ENCODE measurements around the gene CASTOR1. TPM values are rescaled to one million over a fixed set of nuclear protein-coding genes. Genes with fewer than 3 reads are reported as not detected.

The CASTOR1 gene
- total and polyA plus RNA-seq, 2 donors (not counting 3 experiments of a cell fraction or from before 2014, with no cell fraction given): 8.1 to 26.8 TPM

GRCh38 chr22:30323246-30323645, 33.9 kb upstream of the CASTOR1 start:
- no peak overlapping the region for H3K9ac ChIP-seq (replicated peaks; ENCODE audit: extremely low read depth, insufficient read depth, low read length)
- H3K4me2 ChIP-seq (ENCODE audit: insufficient read depth, low read length): no peak overlapping the region
- H3K36me3 ChIP-seq (ENCODE audit: control insufficient read depth in 2 of 2, extremely low read depth in 1 of 2, insufficient read depth in 2 of 2, low read length in 2 of 2): no peaks in the 10 kb centered on the region
- POLR2A ChIA-PET: interaction anchor here (1.1 kb wide), 1 partner anchor 32 kb away, joined by 3 read pairs; no protein-coding TSS in a partner anchor
- BruUV-seq (replicated peaks): no TSS peak
- no peak overlapping the region for H2AFZ ChIP-seq (ENCODE audit: low read depth, low read length)
- H3K27ac ChIP-seq (ENCODE audit: insufficient read depth, low read depth, low read length): no peak overlapping the region
- H3K9me3 ChIP-seq (replicated peaks; ENCODE audit: control insufficient read depth, insufficient read depth, low read length): no peaks in the 10 kb centered on the region
- H4K20me1 ChIP-seq (replicated peaks; ENCODE audit: control insufficient read depth, extremely low read depth, insufficient read depth, low read length): no peaks in the 10 kb centered on the region
- no peak for FAIRE-seq
- intact Hi-C loops (cut with micrococcal nuclease): no loop called here
- no peak for DNase-seq (ENCODE audit: low read depth, low spot score)
- H3K27me3 ChIP-seq (ENCODE audit: control insufficient read depth in 2 of 2, insufficient read depth in 2 of 2, low read length in 2 of 2): no peaks in the 10 kb centered on the region
- dilution Hi-C loops (cut with MboI; ENCODE audit: extremely low pct_ligation_motif_present, low sequenced_read_pairs): no loop called here
- no peaks in the 10 kb centered on the region for H3K9me1 ChIP-seq (replicated peaks; ENCODE audit: control insufficient read depth, extremely low read depth, insufficient read depth, low read length)
- H3K79me2 ChIP-seq (ENCODE audit: control insufficient read depth, insufficient read depth, low read length): no peaks in the 10 kb centered on the region
- CTCF ChIA-PET: interaction anchor here (0.9 to 14.7 kb wide), 3 partner anchors 12 to 64 kb away, joined by 4 to 164 read pairs (median 4); partner anchors contain the start of gene CASTOR1
- H3K4me1 ChIP-seq (ENCODE audit: control insufficient read depth, extremely low read depth, insufficient read depth, low read length): peaks cover 13% of the 10 kb centered on the region
- TF ChIP-seq MYC (IDR thresholded peaks at IDR 0.05; ENCODE audit: low read depth, low read length) (no peak), JUN (IDR thresholded peaks at IDR 0.05; ENCODE audit: borderline replicate concordance, insufficient read depth, insufficient read length, low read depth) (no peak), EZH2 (IDR thresholded peaks at IDR 0.05; ENCODE audit: borderline replicate concordance, low read depth, low read length, severe bottlenecking) (no peak), GATA2 (IDR thresholded peaks at IDR 0.05; ENCODE audit: insufficient read depth, insufficient read length, low read depth, low read length) (no peak), POLR2AphosphoS5 (IDR thresholded peaks at IDR 0.05; ENCODE audit: insufficient read depth, low read depth, low read length) (no peak), POLR2A (IDR thresholded peaks at IDR 0.05; ENCODE audit: low read depth, low read length) (no peak), FOS (IDR thresholded peaks at IDR 0.05; ENCODE audit: borderline replicate concordance, insufficient read depth, low read length) (no peak)
- TF ChIP-seq, protein P1, sequence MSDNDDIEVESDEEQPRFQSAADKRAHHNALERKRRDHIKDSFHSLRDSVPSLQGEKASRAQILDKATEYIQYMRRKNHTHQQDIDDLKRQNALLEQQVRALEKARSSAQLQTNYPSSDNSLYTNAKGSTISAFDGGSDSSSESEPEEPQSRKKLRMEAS (IDR thresholded peaks at IDR 0.05; ENCODE audit: insufficient read depth, insufficient read length): no peak
- TF ChIP-seq, protein P2, sequence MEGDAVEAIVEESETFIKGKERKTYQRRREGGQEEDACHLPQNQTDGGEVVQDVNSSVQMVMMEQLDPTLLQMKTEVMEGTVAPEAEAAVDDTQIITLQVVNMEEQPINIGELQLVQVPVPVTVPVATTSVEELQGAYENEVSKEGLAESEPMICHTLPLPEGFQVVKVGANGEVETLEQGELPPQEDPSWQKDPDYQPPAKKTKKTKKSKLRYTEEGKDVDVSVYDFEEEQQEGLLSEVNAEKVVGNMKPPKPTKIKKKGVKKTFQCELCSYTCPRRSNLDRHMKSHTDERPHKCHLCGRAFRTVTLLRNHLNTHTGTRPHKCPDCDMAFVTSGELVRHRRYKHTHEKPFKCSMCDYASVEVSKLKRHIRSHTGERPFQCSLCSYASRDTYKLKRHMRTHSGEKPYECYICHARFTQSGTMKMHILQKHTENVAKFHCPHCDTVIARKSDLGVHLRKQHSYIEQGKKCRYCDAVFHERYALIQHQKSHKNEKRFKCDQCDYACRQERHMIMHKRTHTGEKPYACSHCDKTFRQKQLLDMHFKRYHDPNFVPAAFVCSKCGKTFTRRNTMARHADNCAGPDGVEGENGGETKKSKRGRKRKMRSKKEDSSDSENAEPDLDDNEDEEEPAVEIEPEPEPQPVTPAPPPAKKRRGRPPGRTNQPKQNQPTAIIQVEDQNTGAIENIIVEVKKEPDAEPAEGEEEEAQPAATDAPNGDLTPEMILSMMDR (IDR thresholded peaks at IDR 0.05; ENCODE audit: extremely low read depth in 1 of 2, insufficient read depth in 1 of 2, low read depth in 1 of 2, low read length in 2 of 2): no peak
- no peak overlapping the region for H3K4me3 ChIP-seq (replicated peaks in 1 of 3; ENCODE audit: insufficient read depth in 1 of 3, low read depth in 1 of 3, low read length in 3 of 3)

All from endothelial cell of umbilical vein (primary cell).